GM21825 (cell line): ENCODE results near the gene CCR7.
"Not testable (repeated sequence)": the region's sequence is repeated elsewhere in the genome, so short reads cannot be mapped to it uniquely, and the experiment has no call there.

ENCODE experiments used
- ATAC-seq: cut with Tn5 transposase; IDR thresholded peaks from one replicate; pipeline ENCODE4 v1.9.1; 2021; ENCODE audit warnings: mild to moderate bottlenecking, moderate library complexity; ENCODE audit not compliant: unreplicated experiment

The CCR7 gene

GRCh38 chr17:40551879-40552768 is 13.1 kb downstream of the CCR7 start:
- ATAC-seq: no peak

- no peak for ATAC-seq
These were observed 14.0 kb downstream of the CCR7 start for GRCh38 chr17:40551091-40551878.

DNA sequence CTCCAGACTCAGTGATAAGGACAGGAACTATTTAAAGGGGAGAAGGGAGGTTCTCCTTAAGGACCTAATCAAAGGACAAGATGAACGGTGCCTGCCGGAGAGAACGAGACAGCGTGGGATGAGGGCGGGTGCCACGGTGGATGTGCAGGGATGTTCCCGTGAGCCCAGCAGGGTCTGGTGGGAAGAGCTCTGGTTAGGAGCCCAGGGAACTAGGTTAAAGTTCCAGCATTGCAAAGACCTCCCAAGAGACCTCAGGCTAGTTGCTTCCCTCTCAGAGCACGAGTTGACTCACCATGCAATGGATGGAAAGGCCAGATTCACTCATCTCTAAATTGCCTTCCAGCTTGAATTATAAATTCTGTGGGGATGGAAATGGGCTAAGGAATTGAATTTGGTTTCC is 14.7 kb downstream of the CCR7 start:
- no peak for ATAC-seq

GRCh38 chr17:40548982-40549685 is 16.1 kb downstream of the CCR7 start:
- ATAC-seq: no peak

DNA sequence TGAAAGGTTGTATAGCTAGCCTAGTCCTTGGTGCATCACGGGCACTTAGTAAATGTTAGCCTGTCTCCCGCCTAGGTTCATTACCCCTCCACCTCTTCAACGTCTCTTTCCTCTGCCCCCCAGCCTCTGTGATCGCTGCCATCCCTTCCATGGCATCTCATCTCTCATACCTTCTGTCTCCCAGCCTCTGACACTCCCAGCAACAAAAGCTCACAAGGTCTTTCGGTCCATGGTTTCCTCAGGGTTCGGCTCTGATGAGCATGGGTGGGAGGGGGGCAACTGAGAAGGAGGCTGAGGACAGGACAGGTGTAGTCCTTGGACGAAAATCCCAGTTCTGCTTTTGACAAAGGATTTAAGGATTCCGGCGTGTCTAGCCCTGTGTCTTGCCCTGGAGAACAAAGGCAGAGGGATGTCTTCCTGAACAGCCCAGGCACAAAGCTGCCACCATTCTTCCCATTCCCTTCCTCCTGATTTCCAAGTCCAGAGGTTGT is 16.7 kb downstream of the CCR7 start:
- no peak for ATAC-seq

- ATAC-seq: no peak
These were observed 17.3 kb downstream of the CCR7 start for GRCh38 chr17:40547785-40548478.

DNA sequence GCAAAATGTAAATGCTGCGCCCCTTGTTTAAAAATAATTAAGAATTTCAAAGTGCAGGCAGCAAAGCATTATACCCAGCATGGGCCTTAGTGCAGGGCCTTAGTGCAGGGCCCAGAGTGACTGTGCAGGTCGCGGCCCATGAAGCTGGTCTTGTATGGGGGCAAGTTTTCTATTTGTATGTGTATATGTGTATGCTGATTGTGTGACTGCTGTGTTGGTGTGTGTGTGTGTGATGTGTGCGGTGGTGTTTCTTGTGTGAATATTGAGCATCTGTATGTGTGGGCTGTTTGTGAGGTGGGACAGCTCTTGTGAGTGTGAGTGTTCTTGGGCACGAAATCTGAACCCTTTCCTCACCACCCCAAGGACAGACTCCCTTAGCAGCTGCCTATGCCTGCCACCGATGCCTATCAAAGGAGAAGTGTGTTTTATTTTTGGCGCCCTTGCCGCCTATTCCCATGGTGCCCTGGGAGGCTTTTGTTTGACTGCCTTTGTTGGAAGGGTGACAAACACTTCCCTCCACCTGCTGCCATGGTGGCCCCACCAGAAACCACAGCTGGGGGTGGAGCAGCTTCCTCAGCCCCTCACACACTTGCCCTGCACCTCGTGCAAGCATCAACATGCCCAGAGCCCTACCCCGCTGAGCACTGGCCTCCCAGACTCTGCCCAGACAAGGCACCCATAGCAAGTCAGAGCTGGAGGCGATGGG is 18.0 kb downstream of the CCR7 start:
- ATAC-seq: no peak

GRCh38 chr17:40546497-40546896 is 18.8 kb downstream of the CCR7 start:
- not testable (repeated sequence) for ATAC-seq

DNA sequence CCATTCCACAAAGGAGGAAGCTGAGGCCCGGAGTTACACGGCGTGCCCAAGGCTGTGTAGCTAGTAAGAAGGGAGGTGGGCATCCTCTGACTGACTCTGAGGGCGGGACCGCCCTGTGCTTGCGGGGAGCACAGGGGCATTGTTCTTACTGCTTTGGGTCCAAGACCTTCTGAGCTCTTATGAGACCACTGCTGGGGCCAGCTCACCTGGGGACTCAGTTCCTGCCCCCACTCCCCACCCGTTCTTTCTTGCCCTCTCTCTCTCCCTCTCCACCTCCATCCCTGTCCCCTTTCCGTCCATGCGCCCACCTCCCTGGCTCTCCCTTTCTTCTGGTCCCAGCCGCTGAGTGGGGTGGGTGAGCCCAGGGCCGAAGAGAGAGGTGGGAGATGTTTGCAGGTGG is 19.6 kb downstream of the CCR7 start:
- ATAC-seq: no peak

DNA sequence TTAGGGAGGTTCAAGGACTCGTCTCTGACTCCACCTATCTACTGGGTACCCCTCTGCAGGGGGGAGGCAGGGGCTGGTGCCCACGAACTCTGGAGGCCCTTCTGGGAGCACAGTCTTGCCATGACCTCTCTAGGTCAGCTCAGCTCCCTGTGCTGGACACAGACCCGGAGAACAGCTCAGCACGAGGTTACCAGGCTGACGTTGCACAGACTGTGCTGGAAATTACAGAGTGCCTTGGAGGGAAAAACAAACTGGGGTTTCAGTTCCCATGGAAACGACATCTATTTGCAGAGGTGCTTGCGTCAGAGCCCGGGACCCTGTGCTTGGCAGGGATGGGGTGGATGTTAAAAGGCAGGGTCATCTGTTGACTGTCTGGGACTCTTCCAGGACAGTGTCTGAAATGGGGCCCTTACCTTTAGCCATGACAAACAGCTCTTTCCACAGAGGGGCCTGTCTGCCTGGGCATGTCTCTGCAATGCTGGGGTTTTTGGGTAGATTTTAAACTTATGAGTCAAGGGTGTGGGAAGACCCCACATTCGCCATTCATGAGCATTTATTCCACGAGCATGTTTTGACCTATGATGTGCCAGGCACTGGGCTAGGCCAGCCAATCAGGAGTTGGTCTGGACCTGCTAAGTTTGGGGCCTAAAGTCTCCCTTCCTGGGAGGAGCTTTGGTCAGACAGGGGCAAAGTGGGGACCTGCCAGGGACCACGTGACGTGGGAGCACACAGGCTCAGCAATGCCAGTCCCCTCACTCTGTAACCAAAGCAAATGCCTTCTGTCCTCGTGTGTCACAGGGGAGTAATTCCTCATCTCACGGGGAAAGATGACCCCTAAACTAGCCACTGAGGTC is 22.5 kb downstream of the CCR7 start:
- peak; percentile 42 for ATAC-seq

GRCh38 chr17:40541873-40542557 is 23.3 kb downstream of the CCR7 start:
- no peak for ATAC-seq

DNA sequence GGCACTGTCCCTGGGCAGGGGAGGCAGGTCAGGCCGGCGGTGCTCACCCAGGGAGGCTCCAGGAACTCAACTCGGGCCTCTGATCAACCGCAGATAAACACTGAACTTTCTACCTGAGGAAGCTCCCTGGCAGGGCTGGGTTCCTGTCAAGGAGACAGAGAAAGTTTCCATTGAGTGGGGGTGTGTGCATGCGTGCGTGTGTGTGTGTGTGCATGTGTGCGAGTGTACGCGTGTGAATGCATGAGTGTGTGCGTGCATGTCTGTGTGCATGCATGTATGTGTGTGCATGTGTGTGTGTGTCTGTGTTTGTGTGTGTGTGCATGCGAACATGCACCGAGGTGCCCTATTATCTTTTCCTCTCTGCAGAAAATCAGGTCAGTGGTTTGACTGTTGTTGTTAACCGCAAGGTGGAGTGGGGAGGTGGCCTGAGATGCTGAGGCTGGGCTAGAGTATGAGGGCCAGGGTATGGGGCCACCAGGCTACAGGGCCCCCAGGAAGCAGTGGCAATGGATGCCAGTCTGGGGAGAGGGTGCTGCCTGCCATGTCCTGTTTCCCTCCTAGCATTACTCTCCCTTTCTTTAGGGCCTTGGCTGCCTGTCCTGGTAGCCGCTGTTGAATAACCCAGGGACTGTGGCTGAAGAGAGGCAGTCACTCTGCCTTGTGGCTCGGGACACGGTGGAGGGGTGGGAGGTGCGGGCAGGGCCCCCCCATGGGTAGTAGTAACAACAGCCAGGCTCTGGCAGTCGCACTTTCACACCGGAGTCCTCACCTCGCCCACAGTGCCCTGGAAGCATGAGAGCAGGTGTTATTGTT is 24.0 kb downstream of the CCR7 start:
- ATAC-seq: no peak

DNA sequence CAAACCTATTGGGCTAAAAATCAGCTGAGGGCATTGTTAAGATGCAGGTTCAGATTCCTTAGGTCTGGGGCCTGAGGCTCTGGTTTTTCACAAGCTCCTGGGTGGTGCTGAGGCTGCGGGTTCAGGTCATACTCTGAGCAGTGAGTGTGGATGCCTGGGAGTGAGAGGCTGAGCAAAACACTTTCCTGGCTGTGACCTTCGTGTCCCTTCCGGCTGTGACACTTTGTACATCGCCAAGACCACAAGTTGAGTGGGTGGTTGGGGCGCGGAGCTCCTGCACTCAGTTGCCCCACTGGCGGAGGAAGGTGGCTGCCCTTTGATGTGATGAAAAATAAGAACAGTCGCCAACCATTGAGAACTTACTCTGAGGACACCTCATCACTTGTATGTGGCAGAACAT is 24.8 kb downstream of the CCR7 start:
- no peak for ATAC-seq

- ATAC-seq: no peak
These were observed 25.4 kb downstream of the CCR7 start for GRCh38 chr17:40539711-40540411.

GRCh38 chr17:40538936-40539705 is 26.2 kb downstream of the CCR7 start:
- no peak for ATAC-seq
